Calu3 (cell line): ENCODE data around the gene GPC3. TPM values are rescaled to one million over a fixed set of nuclear protein-coding genes. Genes with fewer than 3 reads are reported as not detected.
"Not testable (repeated sequence)": the region's sequence is repeated elsewhere in the genome, so short reads cannot be mapped to it uniquely, and the experiment has no call there.

Source experiments
- BruUV-seq: library from RNA; stranded (reverse); fragments of 400-500 nt; replicated peaks from 2 replicates; lab custom pipeline; 2021; lab: Mats Ljungman, UMichigan
- CTCF ChIA-PET: fragments of 300-600 bp; sonication (Branson Sonifier 250); formaldehyde crosslinking; loops from one replicate; lab custom pipeline; 2022; ENCODE audit warnings: antibody characterized with exemption; lab: Charles Lee
- DNase-seq: peaks from one replicate; pipeline ENCODE4 v3.0.0; 2022
- H3K27ac Mint-ChIP-seq: one replicate; pipeline ENCODE4 v1.8.0; 2022; ENCODE audit warnings: mixed read lengths; ENCODE audit not compliant: unreplicated experiment
- H3K27me3 Mint-ChIP-seq: one replicate; pipeline ENCODE4 v1.8.0; 2022; ENCODE audit warnings: mixed read lengths; ENCODE audit not compliant: unreplicated experiment
- H3K36me3 Mint-ChIP-seq: one replicate; pipeline ENCODE4 v1.8.0; 2022; ENCODE audit warnings: mild to moderate bottlenecking, moderate library complexity, mixed read lengths; ENCODE audit not compliant: insufficient read depth, unreplicated experiment
- H3K4me1 Mint-ChIP-seq: one replicate; pipeline ENCODE4 v1.8.0; 2022; ENCODE audit warnings: mild to moderate bottlenecking, low read depth, mixed read lengths; ENCODE audit not compliant: unreplicated experiment
- H3K4me3 Mint-ChIP-seq: one replicate; pipeline ENCODE4 v1.8.0; 2022; ENCODE audit warnings: mild to moderate bottlenecking, low read depth, moderate library complexity, mixed read lengths; ENCODE audit not compliant: unreplicated experiment
- H3K9me3 Mint-ChIP-seq: one replicate; pipeline ENCODE4 v1.8.0; 2022; ENCODE audit warnings: low read depth, mixed read lengths; ENCODE audit not compliant: unreplicated experiment
- CTCF ChIP-seq: fragments of 200-600 bp; IDR thresholded peaks from one replicate; pipeline ENCODE4 v1.8.0; 2022; ENCODE audit warnings: antibody characterized with exemption; ENCODE audit not compliant: unreplicated experiment
- intact Hi-C: fragments of 100-400 bp; cut with micrococcal nuclease; formaldehyde crosslinking; loops from one replicate; pipeline ENCODE4 v1.10.0; 2022; ENCODE audit not compliant: unreplicated experiment
- total RNA-seq: library from RNA; stranded (reverse); gene quantifications from 2 replicates; pipeline ENCODE4 v1.2.3, GENCODE V29; 2022

The GPC3 gene
- total RNA-seq, 1 experiment from 2014 or later: 2.3 TPM

DNA sequence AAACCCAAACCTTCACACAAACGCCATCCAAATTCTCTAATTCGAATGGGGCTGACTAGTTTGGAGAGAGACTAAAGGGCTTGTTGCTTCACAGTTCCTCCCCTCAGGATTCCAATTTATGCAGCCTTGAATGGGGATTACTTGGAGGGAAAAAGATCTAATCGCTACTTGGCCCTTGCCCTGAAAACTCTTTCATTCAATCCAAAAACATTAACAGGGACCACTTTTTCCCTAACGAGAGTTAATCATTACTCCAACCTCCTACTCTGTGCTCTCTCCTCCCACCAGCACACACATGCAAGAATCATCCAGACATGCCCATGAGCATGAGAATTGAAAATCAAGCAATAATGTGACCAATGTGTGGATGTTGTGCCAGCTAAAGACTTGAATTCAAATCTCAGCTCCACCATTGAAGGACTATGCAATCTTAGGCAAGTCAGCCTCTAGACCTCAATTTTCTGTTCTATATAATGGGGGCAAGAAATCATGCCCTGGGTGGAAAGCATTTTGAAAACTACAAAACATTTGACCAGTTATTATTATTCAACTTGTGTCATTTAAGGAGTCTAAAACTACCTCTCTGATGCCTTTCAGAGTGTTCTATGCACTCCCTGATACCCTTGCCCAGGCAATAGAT lies 34.3 kb upstream of the GPC3 start:
- no peak overlapping the region for H3K27ac Mint-ChIP-seq

GRCh38 chrX:134016309-134016708 lies 30.9 kb upstream of the GPC3 start:
- peaks cover 11% of the 10 kb centered on the region for H3K27me3 Mint-ChIP-seq
- H3K4me3 Mint-ChIP-seq, H3K36me3 Mint-ChIP-seq, H3K9me3 Mint-ChIP-seq, DNase-seq, BruUV-seq, H3K4me1 Mint-ChIP-seq, intact Hi-C loops, CTCF ChIA-PET, H3K27ac Mint-ChIP-seq: not testable (repeated sequence)

More for the DNA sequence above, 34.3 kb upstream of the GPC3 start:
- H3K9me3 Mint-ChIP-seq: no peaks in the 10 kb centered on the region
- CTCF ChIA-PET: no interaction called here
- intact Hi-C loops: loop anchor here (10.0 kb wide), 1 partner anchor 175 kb away; no protein-coding TSS in a partner anchor
- TF ChIP-seq CTCF: no peak
- no peak overlapping the region for H3K4me3 Mint-ChIP-seq
- H3K4me1 Mint-ChIP-seq: no peaks in the 10 kb centered on the region
- no peak for DNase-seq
- H3K36me3 Mint-ChIP-seq: no peaks in the 10 kb centered on the region
- no TSS peak for BruUV-seq
- peaks cover 11% of the 10 kb centered on the region for H3K27me3 Mint-ChIP-seq

- H3K4me1 Mint-ChIP-seq, CTCF ChIA-PET, H3K9me3 Mint-ChIP-seq, BruUV-seq, H3K27ac Mint-ChIP-seq, H3K36me3 Mint-ChIP-seq, intact Hi-C loops, H3K4me3 Mint-ChIP-seq, DNase-seq: not testable (repeated sequence)
- peaks cover 11% of the 10 kb centered on the region for H3K27me3 Mint-ChIP-seq
Observed at GRCh38 chrX:134015510-134015909, 30.1 kb upstream of the GPC3 start.

DNA sequence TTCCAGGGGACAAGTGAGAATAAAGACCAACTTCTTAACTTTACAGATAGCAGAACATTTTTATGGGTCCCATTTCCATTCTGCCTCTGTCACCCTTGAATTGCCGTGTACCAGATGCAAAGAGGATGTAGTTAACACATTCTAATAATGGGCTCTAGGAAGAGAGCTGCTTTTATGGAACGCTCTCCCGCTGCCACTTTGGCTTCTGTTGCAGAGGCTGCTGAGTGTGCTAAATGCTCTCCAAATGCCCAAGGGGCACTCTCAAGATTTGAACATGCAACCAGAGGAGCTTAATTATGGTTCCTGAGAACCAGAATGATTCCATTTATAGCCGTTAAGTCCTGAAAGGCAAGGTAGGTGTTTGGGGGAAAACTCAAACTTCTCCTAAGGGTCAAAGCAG lies 28.1 kb upstream of the GPC3 start:
- no peak overlapping the region for H3K27ac Mint-ChIP-seq
- CTCF ChIA-PET: no interaction called here
- no TSS peak for BruUV-seq
- intact Hi-C loops: no loop called here
- DNase-seq: no peak
- H3K36me3 Mint-ChIP-seq: no peaks in the 10 kb centered on the region
- H3K27me3 Mint-ChIP-seq: peaks cover 11% of the 10 kb centered on the region
- peaks cover 8% of the 10 kb centered on the region for H3K4me1 Mint-ChIP-seq
- H3K9me3 Mint-ChIP-seq: no peaks in the 10 kb centered on the region
- TF ChIP-seq CTCF: no peak
- H3K4me3 Mint-ChIP-seq: no peak overlapping the region

DNA sequence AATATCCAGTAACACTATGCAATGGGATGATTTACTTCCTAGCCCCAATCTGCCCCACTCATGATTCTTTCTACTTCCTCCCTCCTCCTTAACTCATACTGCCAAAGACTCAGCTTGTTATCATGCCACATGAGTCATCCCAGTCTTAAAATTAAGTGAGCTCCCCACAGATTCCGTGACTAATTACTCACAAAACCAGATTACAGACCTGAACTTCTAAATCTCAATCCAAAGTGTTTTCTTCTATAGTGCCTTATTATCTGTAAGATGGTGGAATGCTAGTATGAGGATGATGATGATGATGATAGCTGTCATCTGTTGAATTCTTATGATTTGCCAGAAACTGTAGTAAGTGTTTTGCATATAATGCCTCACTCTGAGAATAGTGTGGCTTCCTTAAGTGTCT lies 27.7 kb upstream of the GPC3 start:
- peaks cover 11% of the 10 kb centered on the region for H3K27me3 Mint-ChIP-seq
- no peaks in the 10 kb centered on the region for H3K36me3 Mint-ChIP-seq
- CTCF ChIA-PET: no interaction called here
- TF ChIP-seq CTCF: no peak
- H3K4me3 Mint-ChIP-seq: no peak overlapping the region
- DNase-seq: no peak
- intact Hi-C loops: no loop called here
- BruUV-seq: no TSS peak
- H3K9me3 Mint-ChIP-seq: no peaks in the 10 kb centered on the region
- no peak overlapping the region for H3K27ac Mint-ChIP-seq
- peaks cover 8% of the 10 kb centered on the region for H3K4me1 Mint-ChIP-seq
